Gastrocnemius medialis (tissue), 4 donors: ENCODE results near the gene RAD51C.

Source experiments
- POLR2A ChIP-seq, 2 donors: fragments of 450-650 bp; IDR thresholded peaks; one replicate each; pipeline ENCODE4 v1.6.1; 2017; ENCODE audit warnings: antibody characterized with exemption in 2 of 2, mild to moderate bottlenecking in 2 of 2, moderate library complexity in 2 of 2
- TF ChIP-seq, protein P1 (sequence below), 5 experiments: fragments of 450-650 bp in 3 of 5; fragments of 200-600 bp in 2 of 5; sonication (generic) in 2 of 5; IDR thresholded peaks in 4 of 5; conservative IDR thresholded peaks in 1 of 5; 1 replicate in 4 of 5; 2 replicates in 1 of 5; pipeline ENCODE4 v1.5.1; 2016 to 2019; ENCODE audit warnings: antibody characterized with exemption in 5 of 5, mild to moderate bottlenecking in 3 of 5, moderate library complexity in 3 of 5

DNA sequence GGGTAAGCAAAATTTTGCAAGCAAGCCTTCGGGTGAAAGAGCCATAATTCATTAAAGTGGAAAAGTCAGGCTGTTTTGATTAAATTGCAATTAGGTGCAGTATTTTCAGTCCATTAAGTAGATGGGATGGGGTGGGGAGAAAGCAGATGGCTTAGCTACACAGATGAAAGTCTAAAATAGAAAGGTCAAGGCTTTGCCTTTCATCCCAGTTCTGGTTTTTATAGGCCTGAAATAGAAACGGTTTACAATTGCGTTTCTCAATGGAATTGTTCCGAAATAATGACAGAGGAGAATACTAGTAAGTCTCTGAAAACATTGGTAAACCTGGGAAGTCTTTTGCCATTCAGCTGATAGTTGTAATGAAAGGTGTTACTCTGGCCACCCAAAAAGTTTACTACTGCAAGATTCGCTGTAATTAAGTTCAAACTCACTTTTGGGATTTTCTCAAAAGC, 64.8 kb downstream of the RAD51C start:
- TF ChIP-seq, protein P1, sequence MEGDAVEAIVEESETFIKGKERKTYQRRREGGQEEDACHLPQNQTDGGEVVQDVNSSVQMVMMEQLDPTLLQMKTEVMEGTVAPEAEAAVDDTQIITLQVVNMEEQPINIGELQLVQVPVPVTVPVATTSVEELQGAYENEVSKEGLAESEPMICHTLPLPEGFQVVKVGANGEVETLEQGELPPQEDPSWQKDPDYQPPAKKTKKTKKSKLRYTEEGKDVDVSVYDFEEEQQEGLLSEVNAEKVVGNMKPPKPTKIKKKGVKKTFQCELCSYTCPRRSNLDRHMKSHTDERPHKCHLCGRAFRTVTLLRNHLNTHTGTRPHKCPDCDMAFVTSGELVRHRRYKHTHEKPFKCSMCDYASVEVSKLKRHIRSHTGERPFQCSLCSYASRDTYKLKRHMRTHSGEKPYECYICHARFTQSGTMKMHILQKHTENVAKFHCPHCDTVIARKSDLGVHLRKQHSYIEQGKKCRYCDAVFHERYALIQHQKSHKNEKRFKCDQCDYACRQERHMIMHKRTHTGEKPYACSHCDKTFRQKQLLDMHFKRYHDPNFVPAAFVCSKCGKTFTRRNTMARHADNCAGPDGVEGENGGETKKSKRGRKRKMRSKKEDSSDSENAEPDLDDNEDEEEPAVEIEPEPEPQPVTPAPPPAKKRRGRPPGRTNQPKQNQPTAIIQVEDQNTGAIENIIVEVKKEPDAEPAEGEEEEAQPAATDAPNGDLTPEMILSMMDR (IDR thresholded peaks at IDR 0.05 in 4 of 5, conservative IDR thresholded peaks at IDR 0.05 in 1 of 5) = no peak
- no peak for TF ChIP-seq POLR2A (IDR thresholded peaks at IDR 0.05)
